DND-41 (cell line): ENCODE results near the gene PTPRN2.

Experiments
- EZH2 ChIP-seq: IDR thresholded peaks from 3 replicates; pipeline ENCODE4 v1.6.1; 2012; ENCODE audit warnings: borderline replicate concordance, low read depth, mild to moderate bottlenecking, moderate library complexity, low read length, inconsistent platforms; ENCODE audit not compliant: severe bottlenecking
- TF ChIP-seq, protein P1 (sequence below): IDR thresholded peaks from 2 replicates; pipeline ENCODE4 v1.5.1; 2012; ENCODE audit warnings: borderline replicate concordance, low read length, moderate library complexity, mild to moderate bottlenecking; ENCODE audit not compliant: poor library complexity, severe bottlenecking; ENCODE audit errors: extremely low read depth

DNA sequence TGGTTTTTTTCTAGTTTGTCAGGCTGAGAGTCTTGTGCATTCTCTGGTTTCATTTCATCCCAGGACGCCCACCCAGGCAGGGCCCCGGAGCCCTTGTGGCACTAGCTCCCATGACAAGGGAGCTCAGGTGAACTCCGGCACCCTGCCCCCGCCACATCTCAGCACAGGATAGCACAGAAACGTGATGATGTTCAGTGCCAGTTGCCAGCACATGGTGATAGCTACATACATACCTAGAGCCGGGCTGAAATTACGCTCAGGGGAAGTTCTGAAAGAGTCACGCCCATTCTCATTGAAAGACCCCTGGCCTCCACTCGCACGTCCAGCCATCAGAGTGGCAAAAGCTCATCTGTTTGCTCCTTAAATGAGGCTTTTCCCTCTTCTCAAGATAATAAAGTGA lies 273.7 kb downstream of the PTPRN2 start:
- TF ChIP-seq, protein P1, sequence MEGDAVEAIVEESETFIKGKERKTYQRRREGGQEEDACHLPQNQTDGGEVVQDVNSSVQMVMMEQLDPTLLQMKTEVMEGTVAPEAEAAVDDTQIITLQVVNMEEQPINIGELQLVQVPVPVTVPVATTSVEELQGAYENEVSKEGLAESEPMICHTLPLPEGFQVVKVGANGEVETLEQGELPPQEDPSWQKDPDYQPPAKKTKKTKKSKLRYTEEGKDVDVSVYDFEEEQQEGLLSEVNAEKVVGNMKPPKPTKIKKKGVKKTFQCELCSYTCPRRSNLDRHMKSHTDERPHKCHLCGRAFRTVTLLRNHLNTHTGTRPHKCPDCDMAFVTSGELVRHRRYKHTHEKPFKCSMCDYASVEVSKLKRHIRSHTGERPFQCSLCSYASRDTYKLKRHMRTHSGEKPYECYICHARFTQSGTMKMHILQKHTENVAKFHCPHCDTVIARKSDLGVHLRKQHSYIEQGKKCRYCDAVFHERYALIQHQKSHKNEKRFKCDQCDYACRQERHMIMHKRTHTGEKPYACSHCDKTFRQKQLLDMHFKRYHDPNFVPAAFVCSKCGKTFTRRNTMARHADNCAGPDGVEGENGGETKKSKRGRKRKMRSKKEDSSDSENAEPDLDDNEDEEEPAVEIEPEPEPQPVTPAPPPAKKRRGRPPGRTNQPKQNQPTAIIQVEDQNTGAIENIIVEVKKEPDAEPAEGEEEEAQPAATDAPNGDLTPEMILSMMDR, result no peak
- no peak for TF ChIP-seq EZH2
